ENCODE measurements around the gene ZNF211.

- TF ChIP-seq, protein P1, sequence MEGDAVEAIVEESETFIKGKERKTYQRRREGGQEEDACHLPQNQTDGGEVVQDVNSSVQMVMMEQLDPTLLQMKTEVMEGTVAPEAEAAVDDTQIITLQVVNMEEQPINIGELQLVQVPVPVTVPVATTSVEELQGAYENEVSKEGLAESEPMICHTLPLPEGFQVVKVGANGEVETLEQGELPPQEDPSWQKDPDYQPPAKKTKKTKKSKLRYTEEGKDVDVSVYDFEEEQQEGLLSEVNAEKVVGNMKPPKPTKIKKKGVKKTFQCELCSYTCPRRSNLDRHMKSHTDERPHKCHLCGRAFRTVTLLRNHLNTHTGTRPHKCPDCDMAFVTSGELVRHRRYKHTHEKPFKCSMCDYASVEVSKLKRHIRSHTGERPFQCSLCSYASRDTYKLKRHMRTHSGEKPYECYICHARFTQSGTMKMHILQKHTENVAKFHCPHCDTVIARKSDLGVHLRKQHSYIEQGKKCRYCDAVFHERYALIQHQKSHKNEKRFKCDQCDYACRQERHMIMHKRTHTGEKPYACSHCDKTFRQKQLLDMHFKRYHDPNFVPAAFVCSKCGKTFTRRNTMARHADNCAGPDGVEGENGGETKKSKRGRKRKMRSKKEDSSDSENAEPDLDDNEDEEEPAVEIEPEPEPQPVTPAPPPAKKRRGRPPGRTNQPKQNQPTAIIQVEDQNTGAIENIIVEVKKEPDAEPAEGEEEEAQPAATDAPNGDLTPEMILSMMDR (IDR thresholded peaks at IDR 0.05) = no peak
- no peak for TF ChIP-seq POLR2A (IDR thresholded peaks at IDR 0.05)
Measured at GRCh38 chr19:57641715-57642234, 8.8 kb downstream of the ZNF211 start.
